HG02970 (cell line): ENCODE results near the gene JOSD1.

Experiments
- ATAC-seq: cut with Tn5 transposase; IDR thresholded peaks from one replicate; pipeline ENCODE4 v1.9.1; 2021; ENCODE audit warnings: mild to moderate bottlenecking, moderate library complexity, moderate number of reproducible peaks; ENCODE audit not compliant: unreplicated experiment, low FRiP score

Gene JOSD1

GRCh38 chr22:38638728-38639127 is 62.0 kb downstream of the JOSD1 start:
- no peak for ATAC-seq

- ATAC-seq = no peak
Measured at GRCh38 chr22:38638216-38638615, 62.5 kb downstream of the JOSD1 start.
